Ascending aorta (tissue), 2 donors: Measurements from ENCODE around the gene ADAMTS12. TPM values are rescaled to one million over a fixed set of nuclear protein-coding genes. Genes with fewer than 3 reads are reported as not detected.

Source experiments
- DNase-seq, 2 donors: peaks; one replicate each; pipeline ENCODE4 v3.0.0-alpha.2; 2019; ENCODE audit warnings: low spot score in 2 of 2
- H3K27ac ChIP-seq, 2 donors: fragments of 200-600 bp; sonication (generic); one replicate each; pipeline ENCODE4 v1.5.1; 2016 to 2017; ENCODE audit warnings: mild to moderate bottlenecking in 1 of 2
- H3K27me3 ChIP-seq: fragments of 200-600 bp; sonication (generic); one replicate; pipeline ENCODE4 v1.5.1; 2017
- H3K36me3 ChIP-seq, 2 donors: fragments of 200-600 bp; sonication (generic); one replicate each; pipeline ENCODE4 v1.5.1; 2016
- H3K4me1 ChIP-seq, 2 donors: fragments of 200-600 bp; sonication (generic); one replicate each; pipeline ENCODE4 v1.5.1; 2016 to 2017; ENCODE audit warnings: mild to moderate bottlenecking in 1 of 2
- H3K4me3 ChIP-seq, 2 donors: fragments of 200-600 bp; sonication (generic); one replicate each; pipeline ENCODE4 v1.5.1; 2016 to 2017; ENCODE audit warnings: mild to moderate bottlenecking in 1 of 2
- H3K9me3 ChIP-seq, 2 donors: fragments of 200-600 bp; sonication (generic); one replicate each; pipeline ENCODE4 v1.5.1; 2016
- intact Hi-C: fragments of 100-400 bp; cut with DNase I; formaldehyde crosslinking; loops from one replicate; pipeline ENCODE4 v1.15.1; 2023
- total RNA-seq: library from RNA; depleted of rRNA; stranded (reverse); fragments of >200 nt; gene quantifications from one replicate; pipeline ENCODE4 v1.1.0, GENCODE V29; 2016
- TF ChIP-seq, protein P1 (sequence below), 3 experiments: fragments of 200-600 bp in 2 of 3; fragments of 450-650 bp in 1 of 3; sonication (generic) in 2 of 3; IDR thresholded peaks; one replicate each; pipeline ENCODE4 v1.5.1; 2016 to 2019; ENCODE audit warnings: antibody characterized with exemption in 3 of 3, mild to moderate bottlenecking in 1 of 3, moderate library complexity in 1 of 3

ADAMTS12 gene
- total RNA-seq, 1 donor from 2014 or later = 1.4 TPM

DNA sequence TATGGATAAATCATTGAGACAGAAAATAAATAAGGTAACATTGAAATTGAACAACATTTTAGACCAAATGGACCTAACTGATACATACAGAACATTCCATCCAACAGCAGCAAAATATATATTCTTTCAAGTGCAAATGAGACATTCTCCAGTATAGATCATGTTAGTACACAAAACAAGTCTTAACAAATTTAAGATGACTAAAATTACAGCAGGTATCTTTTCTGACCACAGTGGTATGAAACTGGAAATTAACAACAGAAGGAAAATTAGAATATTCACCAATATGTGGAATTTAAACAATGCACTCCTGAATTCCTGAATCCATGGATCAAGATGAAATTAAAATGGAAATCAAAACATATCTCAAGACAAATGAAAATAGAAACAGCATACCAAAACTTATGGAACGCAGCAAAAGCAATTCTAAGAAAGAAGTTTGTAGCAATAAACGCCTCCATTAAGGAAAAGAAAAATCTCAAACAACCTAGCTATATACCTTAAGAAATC lies 115.6 kb downstream of the ADAMTS12 start:
- no peaks in the 10 kb centered on the region for H3K4me1 ChIP-seq
- intact Hi-C loops = no loop called here
- no peak for DNase-seq
- H3K9me3 ChIP-seq = peaks cover 0 to 7% of the 10 kb centered on the region in 2 donors
- H3K4me3 ChIP-seq = no peak overlapping the region
- no peaks in the 10 kb centered on the region for H3K36me3 ChIP-seq
- no peaks in the 10 kb centered on the region for H3K27me3 ChIP-seq
- no peak overlapping the region for H3K27ac ChIP-seq
- TF ChIP-seq, protein P1, sequence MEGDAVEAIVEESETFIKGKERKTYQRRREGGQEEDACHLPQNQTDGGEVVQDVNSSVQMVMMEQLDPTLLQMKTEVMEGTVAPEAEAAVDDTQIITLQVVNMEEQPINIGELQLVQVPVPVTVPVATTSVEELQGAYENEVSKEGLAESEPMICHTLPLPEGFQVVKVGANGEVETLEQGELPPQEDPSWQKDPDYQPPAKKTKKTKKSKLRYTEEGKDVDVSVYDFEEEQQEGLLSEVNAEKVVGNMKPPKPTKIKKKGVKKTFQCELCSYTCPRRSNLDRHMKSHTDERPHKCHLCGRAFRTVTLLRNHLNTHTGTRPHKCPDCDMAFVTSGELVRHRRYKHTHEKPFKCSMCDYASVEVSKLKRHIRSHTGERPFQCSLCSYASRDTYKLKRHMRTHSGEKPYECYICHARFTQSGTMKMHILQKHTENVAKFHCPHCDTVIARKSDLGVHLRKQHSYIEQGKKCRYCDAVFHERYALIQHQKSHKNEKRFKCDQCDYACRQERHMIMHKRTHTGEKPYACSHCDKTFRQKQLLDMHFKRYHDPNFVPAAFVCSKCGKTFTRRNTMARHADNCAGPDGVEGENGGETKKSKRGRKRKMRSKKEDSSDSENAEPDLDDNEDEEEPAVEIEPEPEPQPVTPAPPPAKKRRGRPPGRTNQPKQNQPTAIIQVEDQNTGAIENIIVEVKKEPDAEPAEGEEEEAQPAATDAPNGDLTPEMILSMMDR (IDR thresholded peaks at IDR 0.05) = no peak

DNA sequence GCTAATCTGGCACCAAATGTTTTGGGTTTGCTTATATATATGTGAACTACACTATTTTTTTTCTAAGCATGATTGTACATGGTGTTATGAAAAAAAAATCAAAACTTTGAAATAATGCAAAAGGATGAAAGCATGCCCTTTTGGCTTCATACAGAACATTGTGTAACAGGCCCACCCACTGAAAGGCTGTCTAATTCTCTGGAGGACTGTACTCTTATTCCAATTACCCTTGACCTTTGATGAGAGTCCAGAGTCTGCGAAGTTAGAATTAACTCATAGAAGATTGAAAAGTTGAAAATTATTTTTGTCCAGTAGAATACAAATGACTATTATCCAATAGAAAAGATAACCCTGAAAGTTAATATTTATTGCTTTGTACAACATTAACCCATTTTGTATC lies 117.4 kb downstream of the ADAMTS12 start:
- TF ChIP-seq, protein P1 (IDR thresholded peaks at IDR 0.05) = no peak
- peaks cover 0 to 7% of the 10 kb centered on the region in 2 donors for H3K9me3 ChIP-seq
- no peaks in the 10 kb centered on the region for H3K36me3 ChIP-seq
- no peak overlapping the region for H3K4me3 ChIP-seq
- no peak overlapping the region for H3K27ac ChIP-seq
- no peak for DNase-seq
- no peaks in the 10 kb centered on the region for H3K4me1 ChIP-seq
- intact Hi-C loops = no loop called here
- no peaks in the 10 kb centered on the region for H3K27me3 ChIP-seq

DNA sequence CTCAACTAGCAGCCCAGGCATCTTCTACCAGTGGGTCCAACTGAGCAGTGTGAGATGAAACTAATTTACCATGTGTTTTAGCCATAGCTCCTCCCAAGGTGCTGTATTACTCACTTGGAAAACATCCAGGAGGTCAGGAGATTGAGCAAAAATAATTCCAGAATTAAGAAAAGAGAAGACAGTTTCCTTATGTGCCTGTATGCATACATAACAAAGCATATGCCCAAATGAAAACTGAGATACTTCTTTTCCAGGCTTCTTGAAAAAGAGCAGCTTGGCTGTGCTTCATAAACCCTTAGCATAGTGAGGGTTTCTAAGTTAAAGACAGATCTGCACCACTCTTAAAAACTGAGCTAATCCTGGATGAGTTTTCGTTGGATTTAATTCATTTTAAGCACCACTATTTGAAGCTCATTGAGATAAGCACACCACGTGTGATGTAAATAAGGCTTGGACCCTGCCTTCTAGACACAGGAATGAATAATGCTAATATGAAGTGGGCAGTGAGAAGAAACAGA lies 119.4 kb downstream of the ADAMTS12 start:
- peaks cover 0 to 3% of the 10 kb centered on the region in 2 donors for H3K4me1 ChIP-seq
- H3K27me3 ChIP-seq = no peaks in the 10 kb centered on the region
- DNase-seq = no peak
- no peaks in the 10 kb centered on the region for H3K9me3 ChIP-seq
- TF ChIP-seq, protein P1 (IDR thresholded peaks at IDR 0.05) = no peak
- intact Hi-C loops = no loop called here
- no peak overlapping the region for H3K27ac ChIP-seq
- H3K4me3 ChIP-seq = no peak overlapping the region
- H3K36me3 ChIP-seq = no peaks in the 10 kb centered on the region

DNA sequence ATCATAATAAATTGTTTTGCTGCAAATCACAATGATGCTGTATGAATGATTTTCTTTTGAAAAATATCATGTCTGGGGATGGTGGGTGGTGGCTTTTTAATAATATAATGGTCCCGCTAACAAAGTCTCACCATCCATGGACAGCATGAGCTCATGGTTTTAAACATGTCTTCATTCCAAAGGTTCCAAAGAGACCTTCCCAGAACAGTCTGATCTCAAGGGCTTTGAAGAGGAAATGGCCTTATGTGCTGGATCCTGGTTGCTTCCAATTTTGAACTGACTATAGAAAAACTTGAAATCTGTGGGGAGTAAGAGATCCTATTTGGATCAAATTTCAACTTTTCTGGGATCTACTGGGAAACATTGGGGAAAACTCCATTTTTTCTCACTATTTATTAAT lies 121.8 kb downstream of the ADAMTS12 start:
- Histone ChIP-seq H3K36me3 (no peaks in the 10 kb centered on the region), H3K4me3 (no peak overlapping the region), H3K9me3 (no peaks in the 10 kb centered on the region), H3K27me3 (no peaks in the 10 kb centered on the region), H3K4me1 (peaks cover 0 to 3% of the 10 kb centered on the region in 2 donors), H3K27ac (no peak overlapping the region)
- intact Hi-C loops = no loop called here
- TF ChIP-seq, protein P1 (IDR thresholded peaks at IDR 0.05) = no peak
- DNase-seq = no peak

DNA sequence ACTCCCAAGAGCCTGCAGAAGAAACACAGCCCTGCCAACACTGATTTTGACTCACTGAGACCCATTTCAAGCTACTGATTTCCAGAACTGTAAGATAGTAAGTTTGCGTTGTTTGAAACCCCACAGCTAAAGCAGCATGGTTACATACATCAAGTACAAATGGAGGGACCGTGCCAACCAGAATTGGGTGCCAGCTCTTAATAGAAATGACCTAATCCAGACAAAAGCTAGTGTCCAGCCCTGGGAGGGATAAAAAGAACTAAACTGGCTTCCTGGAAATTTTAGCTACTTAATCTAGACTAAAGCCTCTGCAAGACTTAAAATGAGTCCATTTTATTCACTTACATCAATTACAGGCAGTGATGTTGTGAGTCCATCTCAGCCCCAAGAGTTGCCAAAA lies 122.6 kb downstream of the ADAMTS12 start:
- no peaks in the 10 kb centered on the region for H3K36me3 ChIP-seq
- no peaks in the 10 kb centered on the region for H3K27me3 ChIP-seq
- no peak overlapping the region for H3K27ac ChIP-seq
- H3K4me3 ChIP-seq = no peak overlapping the region
- H3K9me3 ChIP-seq = no peaks in the 10 kb centered on the region
- H3K4me1 ChIP-seq = peaks cover 0 to 3% of the 10 kb centered on the region in 2 donors
- no peak for DNase-seq
- intact Hi-C loops = no loop called here
- TF ChIP-seq, protein P1 (IDR thresholded peaks at IDR 0.05) = no peak

DNA sequence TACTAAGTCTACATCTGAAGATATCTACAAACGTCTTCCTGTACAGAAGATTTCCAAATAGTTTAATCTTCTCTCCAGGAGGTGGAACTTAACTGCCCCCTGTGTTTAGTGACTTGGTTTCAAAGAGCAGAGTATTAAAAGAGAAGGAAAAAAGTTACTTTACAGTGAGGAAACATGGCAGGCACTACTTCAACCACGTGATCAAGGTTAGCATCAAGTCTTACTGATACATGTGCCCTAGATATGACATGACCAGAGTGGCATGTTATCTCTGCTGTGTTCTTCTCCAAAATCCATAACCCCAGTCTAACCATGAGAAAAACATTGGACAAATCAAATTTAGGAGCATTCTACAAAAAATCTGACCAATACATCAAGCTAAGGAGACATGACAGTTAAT lies 125.8 kb downstream of the ADAMTS12 start:
- intact Hi-C loops = no loop called here
- Histone ChIP-seq H3K27ac (no peak overlapping the region), H3K4me3 (no peak overlapping the region), H3K9me3 (no peaks in the 10 kb centered on the region), H3K36me3 (no peaks in the 10 kb centered on the region), H3K4me1 (peaks cover 0 to 3% of the 10 kb centered on the region in 2 donors), H3K27me3 (no peaks in the 10 kb centered on the region)
- no peak for DNase-seq
- TF ChIP-seq, protein P1 (IDR thresholded peaks at IDR 0.05) = no peak
